GM23338 (cell line): ENCODE data around the gene DISP3.

Experiments used
- CREB1 ChIP-seq: fragments of 250-450 bp; sonication (Bioruptor Pico); IDR thresholded peaks from 2 replicates; pipeline ENCODE4 v1.5.0; 2020; ENCODE audit warnings: low read depth, mild to moderate bottlenecking, moderate library complexity
- CTCF ChIP-seq, 2 experiments: fragments of 200-600 bp in 1 of 2; sonication (generic) in 1 of 2; conservative IDR thresholded peaks; 2 replicates each; pipeline versions ENCODE4 v1.5.1 to v1.6.1; 2016 to 2017; ENCODE audit warnings: antibody characterized with exemption in 2 of 2, low read depth in 2 of 2, mild to moderate bottlenecking in 2 of 2, moderate library complexity in 1 of 2
- EZH2 ChIP-seq: fragments of 200-600 bp; sonication (generic); IDR thresholded peaks from one replicate; pipeline ENCODE4 v1.8.0; 2017; ENCODE audit warnings: antibody characterized with exemption, mild to moderate bottlenecking, low read depth; ENCODE audit not compliant: unreplicated experiment
- EZH2phosphoT487 ChIP-seq: fragments of 200-600 bp; sonication (generic); IDR thresholded peaks from one replicate; pipeline ENCODE4 v1.8.1; 2018; ENCODE audit warnings: antibody characterized with exemption; ENCODE audit not compliant: unreplicated experiment
- JUNB ChIP-seq: IDR thresholded peaks from one replicate; pipeline ENCODE4 v1.6.1; 2016; ENCODE audit warnings: antibody characterized with exemption; ENCODE audit not compliant: unreplicated experiment
- NANOG ChIP-seq: IDR thresholded peaks from 2 replicates; pipeline ENCODE4 v1.6.1; 2016; ENCODE audit warnings: antibody characterized with exemption, borderline replicate concordance
- POLR2AphosphoS5 ChIP-seq: IDR thresholded peaks from 2 replicates; pipeline ENCODE4 v1.6.1; 2016; ENCODE audit warnings: antibody characterized with exemption, low read depth
- REST ChIP-seq: IDR thresholded peaks from one replicate; pipeline ENCODE4 v1.6.1; 2018; ENCODE audit warnings: antibody characterized with exemption; ENCODE audit not compliant: unreplicated experiment
- STAT1 ChIP-seq: IDR thresholded peaks from one replicate; pipeline ENCODE4 v1.6.1; 2016; ENCODE audit warnings: antibody characterized with exemption; ENCODE audit not compliant: unreplicated experiment
- ZNF114 ChIP-seq: fragments of 250-450 bp; sonication (Bioruptor Pico); IDR thresholded peaks from 2 replicates; pipeline ENCODE4 v1.5.0; 2020; ENCODE audit warnings: mild to moderate bottlenecking, moderate library complexity
- ZNF462 ChIP-seq: fragments of 250-450 bp; sonication (Bioruptor Pico); IDR thresholded peaks from 2 replicates; pipeline ENCODE4 v1.5.0; 2020; ENCODE audit warnings: mild to moderate bottlenecking, moderate library complexity

GRCh38 chr1:11525151-11525505 lies 46.2 kb downstream of the DISP3 start:
- TF ChIP-seq EZH2phosphoT487 = no peak
- no peak for TF ChIP-seq CTCF (conservative IDR thresholded peaks at IDR 0.05; ENCODE audit: low read depth in 2 of 2)
- no peak for TF ChIP-seq CREB1 (CRISPR knock-in tag)
- no peak for TF ChIP-seq EZH2
- TF ChIP-seq POLR2AphosphoS5 = no peak
- no peak for TF ChIP-seq REST
- no peak for TF ChIP-seq NANOG
- no peak for TF ChIP-seq JUNB
- no peak for TF ChIP-seq ZNF114 (CRISPR knock-in tag)
- TF ChIP-seq ZNF462 = no peak
- TF ChIP-seq STAT1 = no peak
